Measurements from ENCODE around the gene CSTF1. TPM values are rescaled to one million over a fixed set of nuclear protein-coding genes. Genes with fewer than 3 reads are reported as not detected.

The CSTF1 gene
- total and polyA plus RNA-seq, 2 of the 8 experiments (the other 6 are each of a cell fraction or from before 2014, with no cell fraction given) = 59.4 to 83.5 TPM

- no peak for TF ChIP-seq CHD7 (IDR thresholded peaks at IDR 0.05; ENCODE audit: insufficient replicate concordance, low read length)
- no peak for TF ChIP-seq TAF7 (optimal IDR thresholded peaks at IDR 0.05; ENCODE audit: borderline replicate concordance, low read depth, low read length)
- no peak for TF ChIP-seq RFX5 (IDR thresholded peaks at IDR 0.05; ENCODE audit: borderline replicate concordance, low read depth, low read length)
- no peak for TF ChIP-seq SP4 (IDR thresholded peaks at IDR 0.05; ENCODE audit: low read length)
- TF ChIP-seq RNF2 (IDR thresholded peaks at IDR 0.05; ENCODE audit: borderline replicate concordance, low read depth, low read length, missing control alignments, poor library complexity, severe bottlenecking) = no peak
- no peak for TF ChIP-seq NRF1 (IDR thresholded peaks at IDR 0.05; ENCODE audit: low read depth, low read length)
- TF ChIP-seq EZH2 (IDR thresholded peaks at IDR 0.05; ENCODE audit: low read depth, low read length, severe bottlenecking) = no peak
- no peak for TF ChIP-seq RBBP5 (IDR thresholded peaks at IDR 0.05; ENCODE audit: borderline replicate concordance, low read depth, low read length)
- TF ChIP-seq FOSL1 (IDR thresholded peaks at IDR 0.05; ENCODE audit: insufficient read depth, low read depth, low read length) = no peak
- no peak for TF ChIP-seq MAX (IDR thresholded peaks at IDR 0.05)
- TF ChIP-seq POU5F1 (IDR thresholded peaks at IDR 0.05; ENCODE audit: low read depth, low read length) = no peak
These were observed 9.7 kb upstream of the CSTF1 start (continued) for GRCh38 chr20:56382696-56383095.
